ENCODE data around the gene DPYSL4.
"Not testable (repeated sequence)": the region's sequence is repeated elsewhere in the genome, so short reads cannot be mapped to it uniquely, and the experiment has no call there.

The DPYSL4 gene

GRCh38 chr10:132155723-132156381 lies 30.9 kb upstream of the DPYSL4 start:
- Histone ChIP-seq H3K4me1 (no peaks in the 10 kb centered on the region), H3K9me3 (no peaks in the 10 kb centered on the region), H3K27me3 (no peaks in the 10 kb centered on the region), H3K27ac (no peak overlapping the region), H3K4me3 (no peak overlapping the region), H3K36me3 (peaks cover 0 to 9% (median 0%) of the 10 kb centered on the region in 3 donors)
- intact Hi-C loops (cut with DNase I; ENCODE audit: low total_unique reads): no loop called here
- TF ChIP-seq CTCF (IDR thresholded peaks at IDR 0.05): no peak
- no peak for DNase-seq

GRCh38 chr10:132156382-132156781 lies 30.4 kb upstream of the DPYSL4 start:
- intact Hi-C loops (cut with DNase I; ENCODE audit: low total_unique reads): no loop called here
- H3K27ac ChIP-seq: no peak overlapping the region
- H3K4me3 ChIP-seq: no peak overlapping the region
- no peaks in the 10 kb centered on the region for H3K27me3 ChIP-seq
- DNase-seq: no peak
- peaks cover 0 to 9% (median 0%) of the 10 kb centered on the region in 3 donors for H3K36me3 ChIP-seq
- no peak for TF ChIP-seq CTCF (IDR thresholded peaks at IDR 0.05)
- no peaks in the 10 kb centered on the region for H3K9me3 ChIP-seq
- H3K4me1 ChIP-seq: no peaks in the 10 kb centered on the region

- Histone ChIP-seq H3K27me3 (no peaks in the 10 kb centered on the region), H3K9me3 (no peaks in the 10 kb centered on the region), H3K4me3 (no peak overlapping the region), H3K4me1 (peaks cover 0 to 3% (median 0%) of the 10 kb centered on the region in 4 donors), H3K36me3 (peaks cover 0 to 9% (median 0%) of the 10 kb centered on the region in 3 donors), H3K27ac (no peak overlapping the region)
- intact Hi-C loops (cut with DNase I; ENCODE audit: low total_unique reads): no loop called here
- no peak for TF ChIP-seq CTCF (IDR thresholded peaks at IDR 0.05)
- no peak for DNase-seq
These were observed 29.6 kb upstream of the DPYSL4 start for GRCh38 chr10:132157101-132157500.

GRCh38 chr10:132158122-132158741 lies 28.5 kb upstream of the DPYSL4 start:
- H3K36me3 ChIP-seq: peaks cover 0 to 9% (median 0%) of the 10 kb centered on the region in 3 donors
- DNase-seq: no peak
- no peaks in the 10 kb centered on the region for H3K9me3 ChIP-seq
- H3K4me1 ChIP-seq: peaks cover 0 to 14% (median 9%) of the 10 kb centered on the region in 4 donors
- intact Hi-C loops (cut with DNase I; ENCODE audit: low total_unique reads): no loop called here
- no peak for TF ChIP-seq CTCF (IDR thresholded peaks at IDR 0.05)
- H3K27me3 ChIP-seq: peaks cover 0 to 5% of the 10 kb centered on the region in 2 donors
- H3K4me3 ChIP-seq: no peak overlapping the region
- H3K27ac ChIP-seq: no peak overlapping the region

GRCh38 chr10:132158823-132159222 lies 27.9 kb upstream of the DPYSL4 start:
- H3K4me1 ChIP-seq: peaks cover 0 to 19% (median 10%) of the 10 kb centered on the region in 4 donors
- H3K36me3 ChIP-seq: peaks cover 0 to 3% (median 0%) of the 10 kb centered on the region in 3 donors
- intact Hi-C loops (cut with DNase I; ENCODE audit: low total_unique reads): no loop called here
- peaks cover 0 to 10% of the 10 kb centered on the region in 2 donors for H3K27me3 ChIP-seq
- TF ChIP-seq CTCF (IDR thresholded peaks at IDR 0.05): no peak
- DNase-seq: no peak
- no peak overlapping the region for H3K4me3 ChIP-seq
- H3K27ac ChIP-seq: no peak overlapping the region
- no peaks in the 10 kb centered on the region for H3K9me3 ChIP-seq

GRCh38 chr10:132159302-132160230 lies 27.2 kb upstream of the DPYSL4 start:
- DNase-seq; H3K4me3 ChIP-seq; H3K36me3 ChIP-seq; H3K9me3 ChIP-seq; H3K27ac ChIP-seq; intact Hi-C loops (cut with DNase I; ENCODE audit: low total_unique reads): not testable (repeated sequence)
- peaks cover 0 to 19% (median 10%) of the 10 kb centered on the region in 4 donors for H3K4me1 ChIP-seq
- H3K27me3 ChIP-seq: peaks cover 0 to 15% of the 10 kb centered on the region in 2 donors

GRCh38 chr10:132160231-132160630 lies 26.5 kb upstream of the DPYSL4 start:
- Histone ChIP-seq H3K27me3 (peaks cover 0 to 16% of the 10 kb centered on the region in 2 donors), H3K4me1 (peaks cover 0 to 19% (median 10%) of the 10 kb centered on the region in 4 donors)
- H3K9me3 ChIP-seq; intact Hi-C loops (cut with DNase I; ENCODE audit: low total_unique reads); H3K27ac ChIP-seq; DNase-seq; H3K4me3 ChIP-seq; H3K36me3 ChIP-seq: not testable (repeated sequence)
